Lung (tissue), 12 donors: Measurements from ENCODE around the gene ATP11A. TPM values are rescaled to one million over a fixed set of nuclear protein-coding genes. Genes with fewer than 3 reads are reported as not detected.

Experiments
- ATAC-seq: fragments of 200-7000 bp; cut with Tn5 transposase; one replicate; pipeline ENCODE4 v1.9.1; 2020; ENCODE audit warnings: moderate number of reproducible peaks; ENCODE audit not compliant: insufficient read depth, low FRiP score
- DNase-seq, 3 donors: peaks; one replicate each; pipeline ENCODE4 v3.0.0-alpha.2; 2013 to 2017
- H3K27ac ChIP-seq, 2 donors: one replicate each; pipeline ENCODE4 v1.5.1; 2013; ENCODE audit warnings: mild to moderate bottlenecking in 2 of 2, moderate library complexity in 2 of 2, control low read depth in 1 of 2, inconsistent platforms in 1 of 2, low read depth in 1 of 2, low read length in 1 of 2
- H3K27me3 ChIP-seq, 3 donors: one replicate each; pipeline ENCODE4 v1.5.1; 2013; ENCODE audit warnings: low read length in 2 of 3; ENCODE audit not compliant: control insufficient read depth in 3 of 3, insufficient read depth in 3 of 3
- H3K36me3 ChIP-seq, 4 donors: one replicate each; pipeline ENCODE4 v1.5.1; 2013; ENCODE audit warnings: low read length in 4 of 4, mild to moderate bottlenecking in 1 of 4, moderate library complexity in 1 of 4; ENCODE audit not compliant: control insufficient read depth in 4 of 4, insufficient read depth in 4 of 4
- H3K4me1 ChIP-seq, 5 donors: one replicate each; pipeline ENCODE4 v1.5.1; 2013; ENCODE audit warnings: low read length in 5 of 5, mild to moderate bottlenecking in 2 of 5, moderate library complexity in 1 of 5; ENCODE audit not compliant: control insufficient read depth in 5 of 5, insufficient read depth in 5 of 5
- H3K4me3 ChIP-seq: one replicate; pipeline ENCODE4 v1.5.1; 2013; ENCODE audit warnings: mild to moderate bottlenecking, control low read depth, moderate library complexity
- H3K9ac ChIP-seq, 2 donors: one replicate each; pipeline ENCODE4 v1.5.1; 2013; ENCODE audit warnings: low read length in 2 of 2, control low read depth in 1 of 2; ENCODE audit not compliant: insufficient read depth in 1 of 2
- H3K9me3 ChIP-seq, 4 donors: one replicate each; pipeline ENCODE4 v1.5.1; 2013; ENCODE audit warnings: low read length in 3 of 4, mild to moderate bottlenecking in 1 of 4, moderate library complexity in 1 of 4; ENCODE audit not compliant: control insufficient read depth in 4 of 4, insufficient read depth in 3 of 4
- WGBS, 2 donors: extraction: QIAGEN DNeasy Blood & Tissue Kit; methylation state at CpG; one replicate each; pipeline ENCODE4 v1.1.7; 2013; 5-methylcytosine and 5-hydroxymethylcytosine counted together
- polyA plus RNA-seq, 2 donors: library from polyadenylated mRNA; stranded (reverse); fragments of 200-250 nt; gene quantifications; one replicate each; pipeline ENCODE4 v1.2.1, GENCODE V29; 2013
- total RNA-seq, 2 donors: library from RNA; depleted of rRNA in 1 of 2; stranded (reverse); fragments of >200 nt in 1 of 2; gene quantifications; one replicate each; pipeline ENCODE4 v1.2.1, GENCODE V29; 2014 to 2021
- TF ChIP-seq, protein P1 (sequence below): IDR thresholded peaks from 2 replicates; pipeline ENCODE4 v1.5.1; 2012; ENCODE audit warnings: mild to moderate bottlenecking; ENCODE audit errors: control extremely low read depth, extremely low read depth
- donor health status: control.
- donor health status: control.
- donor health status: Bipolar disorder and iron deficiency.
- donor health status: healthy.
- donor health status: DM: yes; HTN: yes; CAD: no.

Gene ATP11A
- total and polyA plus RNA-seq, 4 donors, result 46.3 to 317 (median 162) TPM

DNA sequence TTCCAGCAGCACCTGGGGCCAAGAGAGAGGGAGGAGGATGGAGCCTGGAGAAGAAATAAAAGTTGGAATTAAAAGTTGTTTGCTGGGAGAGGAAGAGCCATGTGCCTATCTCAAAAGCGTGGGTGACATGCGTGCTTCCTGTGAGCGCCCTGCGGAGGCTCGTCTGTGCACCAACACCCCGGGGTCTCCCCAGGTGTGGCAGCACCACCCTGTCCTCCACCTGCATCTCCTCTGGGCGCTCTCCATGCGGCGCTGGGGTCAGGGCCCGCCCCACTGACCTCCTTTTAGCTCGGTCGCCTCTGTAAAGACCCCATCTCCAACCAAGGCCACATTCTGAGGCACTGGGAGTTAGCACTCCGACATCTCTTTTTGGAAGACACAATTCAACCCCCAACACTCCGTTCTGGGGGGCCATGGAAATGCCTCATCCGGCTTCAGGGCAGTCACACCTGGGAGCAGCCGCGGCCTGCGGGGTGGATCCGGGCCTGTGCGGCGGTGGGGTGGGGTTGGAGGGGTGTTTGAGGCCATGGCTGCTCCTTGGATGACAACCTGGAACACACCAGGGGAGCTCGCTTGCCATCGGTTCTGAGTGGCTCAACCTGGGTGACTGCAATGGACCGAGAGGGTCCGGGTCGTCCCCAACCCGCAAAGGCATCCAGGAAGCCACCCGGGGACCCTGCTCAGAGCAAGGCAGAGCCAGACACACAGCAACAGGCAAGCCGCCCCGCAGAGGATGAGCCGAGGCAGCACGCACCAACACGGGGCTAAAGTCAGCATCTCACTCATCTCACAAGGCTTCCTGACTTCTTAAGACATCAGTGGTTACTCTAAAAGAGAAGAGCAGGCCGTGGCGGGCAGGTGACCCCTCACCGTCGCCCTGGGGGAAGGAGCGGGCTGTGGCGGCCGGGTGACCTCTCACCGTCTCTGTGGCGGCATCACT is 199.8 kb downstream of the ATP11A start:
- DNase-seq, result no peak
- Histone ChIP-seq H3K27ac (no peak overlapping the region), H3K4me1 (peaks cover 0 to 23% (median 14%) of the 10 kb centered on the region in 5 donors), H3K4me3 (no peak overlapping the region), H3K9ac (no peak overlapping the region), H3K27me3 (peaks cover 0 to 2% (median 2%) of the 10 kb centered on the region in 3 donors), H3K36me3 (peaks cover 0 to 7% (median 2%) of the 10 kb centered on the region in 4 donors), H3K9me3 (peaks cover 0 to 2% (median under 1%) of the 10 kb centered on the region in 4 donors)
- no peak for ATAC-seq
- WGBS, 2 donors, result 86 to 93% methylated on average over 42 of the region's 42 CpGs
- TF ChIP-seq, protein P1, sequence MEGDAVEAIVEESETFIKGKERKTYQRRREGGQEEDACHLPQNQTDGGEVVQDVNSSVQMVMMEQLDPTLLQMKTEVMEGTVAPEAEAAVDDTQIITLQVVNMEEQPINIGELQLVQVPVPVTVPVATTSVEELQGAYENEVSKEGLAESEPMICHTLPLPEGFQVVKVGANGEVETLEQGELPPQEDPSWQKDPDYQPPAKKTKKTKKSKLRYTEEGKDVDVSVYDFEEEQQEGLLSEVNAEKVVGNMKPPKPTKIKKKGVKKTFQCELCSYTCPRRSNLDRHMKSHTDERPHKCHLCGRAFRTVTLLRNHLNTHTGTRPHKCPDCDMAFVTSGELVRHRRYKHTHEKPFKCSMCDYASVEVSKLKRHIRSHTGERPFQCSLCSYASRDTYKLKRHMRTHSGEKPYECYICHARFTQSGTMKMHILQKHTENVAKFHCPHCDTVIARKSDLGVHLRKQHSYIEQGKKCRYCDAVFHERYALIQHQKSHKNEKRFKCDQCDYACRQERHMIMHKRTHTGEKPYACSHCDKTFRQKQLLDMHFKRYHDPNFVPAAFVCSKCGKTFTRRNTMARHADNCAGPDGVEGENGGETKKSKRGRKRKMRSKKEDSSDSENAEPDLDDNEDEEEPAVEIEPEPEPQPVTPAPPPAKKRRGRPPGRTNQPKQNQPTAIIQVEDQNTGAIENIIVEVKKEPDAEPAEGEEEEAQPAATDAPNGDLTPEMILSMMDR, result no peak

DNA sequence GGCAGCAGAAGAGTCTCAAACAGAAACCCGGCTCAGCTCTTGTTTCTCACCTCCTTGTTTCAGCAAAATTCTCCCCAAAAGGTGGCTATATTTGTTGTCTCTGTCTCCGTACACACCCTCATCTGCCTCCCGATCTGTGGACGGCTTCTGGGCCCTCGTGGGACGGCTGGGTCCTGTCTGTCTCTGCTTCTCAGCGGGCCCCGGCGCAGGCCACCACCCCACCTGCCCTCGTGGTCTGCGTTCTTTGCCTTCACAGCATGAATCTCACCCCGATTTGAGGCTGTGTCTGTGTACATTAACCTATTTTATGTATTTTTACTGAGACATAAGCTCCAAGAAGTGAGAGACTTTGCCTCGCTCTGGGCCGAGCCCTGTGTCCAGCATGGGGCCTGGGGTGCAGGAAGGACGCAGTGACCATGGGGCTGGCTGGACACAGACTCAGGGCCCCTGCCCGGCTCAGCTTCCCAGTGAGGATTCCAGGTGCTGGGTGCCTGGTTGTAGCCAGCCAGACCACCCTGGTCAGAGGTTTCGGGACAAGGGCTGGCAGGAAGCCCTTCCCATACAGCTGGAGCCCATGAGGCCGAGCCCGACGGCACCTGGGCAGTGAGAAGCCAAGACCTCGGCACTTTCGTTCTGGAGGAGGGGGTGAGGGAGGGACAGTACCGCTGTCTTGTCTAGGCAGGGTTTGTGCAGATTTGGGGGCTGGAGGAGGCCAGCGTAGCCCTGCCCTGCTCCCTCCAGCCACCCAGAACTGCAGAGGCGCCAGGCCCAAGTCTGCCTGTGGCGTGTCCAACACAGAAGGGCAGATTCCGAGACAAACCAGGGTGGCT is 200.7 kb downstream of the ATP11A start:
- Histone ChIP-seq H3K27ac (no peak overlapping the region), H3K36me3 (no peaks in the 10 kb centered on the region), H3K4me1 (peaks cover 0 to 25% (median 20%) of the 10 kb centered on the region in 5 donors), H3K9me3 (no peaks in the 10 kb centered on the region), H3K9ac (no peak overlapping the region), H3K4me3 (no peak overlapping the region), H3K27me3 (peaks cover 0 to 6% (median 2%) of the 10 kb centered on the region in 3 donors)
- TF ChIP-seq, protein P1, result no peak
- no peak for ATAC-seq
- WGBS, 2 donors, result 90% methylated on average over 26 to 27 of the region's 27 CpGs
- DNase-seq, result no peak

DNA sequence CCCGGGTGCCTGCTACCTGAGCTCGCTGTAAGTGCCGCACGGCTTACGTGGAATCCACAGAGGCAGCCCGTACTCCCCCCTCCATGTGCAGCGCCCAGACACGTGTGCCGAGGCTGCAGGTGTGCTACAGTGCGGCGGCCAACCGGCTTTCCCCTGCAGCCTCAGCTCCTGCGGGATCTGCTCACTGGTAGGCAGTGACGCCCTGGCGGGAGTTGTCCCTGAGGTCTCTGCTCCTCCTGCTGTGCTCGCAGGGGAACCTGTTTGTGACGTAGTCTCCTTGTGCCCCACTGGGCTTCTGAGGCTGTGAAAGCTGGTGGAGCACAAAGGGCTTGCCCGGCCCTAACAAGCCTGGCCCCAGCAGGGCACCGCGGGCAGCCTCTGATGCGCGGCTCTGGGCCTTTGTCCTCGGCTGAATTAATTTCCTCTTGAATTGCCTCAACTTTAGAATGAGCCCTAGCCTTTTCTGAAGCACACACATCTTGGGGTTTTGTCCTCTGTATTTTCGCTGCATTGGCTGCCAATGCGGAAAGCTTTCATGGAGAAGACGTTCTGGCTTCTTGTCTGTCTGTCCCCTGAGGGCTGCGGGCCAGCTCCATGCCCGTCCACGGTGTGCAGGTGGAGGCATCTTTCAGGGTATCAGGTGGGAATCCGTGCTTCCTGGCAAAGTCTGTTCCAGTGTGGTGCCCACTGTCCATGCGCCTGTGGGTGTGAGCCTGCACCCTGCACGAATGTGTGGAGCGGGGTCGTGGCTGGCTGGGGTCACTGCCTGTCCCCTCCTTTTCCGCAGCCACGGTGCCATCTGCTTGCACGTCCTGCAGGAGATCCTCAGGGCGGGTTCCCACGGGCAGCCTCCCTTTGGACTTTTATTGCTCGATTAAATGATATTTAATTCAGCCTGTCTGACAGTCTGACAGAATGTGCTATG is 201.9 kb downstream of the ATP11A start:
- TF ChIP-seq, protein P1, result no peak
- H3K36me3 ChIP-seq, result no peaks in the 10 kb centered on the region
- H3K9me3 ChIP-seq, result no peaks in the 10 kb centered on the region
- ATAC-seq (no peak), DNase-seq (peak; percentile 35 to 68 (median 65))
- H3K27me3 ChIP-seq, result peaks cover 0 to 6% (median 4%) of the 10 kb centered on the region in 3 donors
- H3K4me1 ChIP-seq, result peaks cover 0 to 24% (median 19%) of the 10 kb centered on the region in 5 donors
- H3K9ac ChIP-seq, result no peak overlapping the region
- H3K4me3 ChIP-seq, result no peak overlapping the region
- no peak overlapping the region for H3K27ac ChIP-seq
- WGBS, 2 donors, result 78 to 89% methylated on average over 40 of the region's 40 CpGs
